NT2/D1 (cell line): ENCODE measurements around the gene IL25.

Source experiments
- SUZ12 ChIP-seq: IDR thresholded peaks from 2 replicates; pipeline ENCODE4 v1.6.1; 2011; ENCODE audit not compliant: insufficient read length, insufficient read depth; ENCODE audit errors: extremely low read depth
- YY1 ChIP-seq: IDR thresholded peaks from 2 replicates; pipeline ENCODE4 v1.6.1; 2011; ENCODE audit not compliant: insufficient read length, insufficient read depth
- ZNF274 ChIP-seq: IDR thresholded peaks from 2 replicates; pipeline ENCODE4 v1.6.1; 2011; ENCODE audit warnings: mild to moderate bottlenecking, low read depth, low read length

GRCh38 chr14:23399136-23399535 is 26.5 kb downstream of the IL25 start:
- TF ChIP-seq ZNF274 (no peak), YY1 (no peak), SUZ12 (no peak)
